PFSK-1 (cell line): ENCODE data around the gene CHM.

Experiments
- POLR2AphosphoS5 ChIP-seq: IDR thresholded peaks from 2 replicates; pipeline ENCODE4 v1.6.1; 2012; ENCODE audit warnings: low read depth, mild to moderate bottlenecking, control low read depth, low read length, moderate library complexity
- SIN3A ChIP-seq: IDR thresholded peaks from 2 replicates; pipeline ENCODE4 v1.6.1; 2012; ENCODE audit warnings: mild to moderate bottlenecking, low read length, moderate library complexity, borderline replicate concordance; ENCODE audit not compliant: insufficient read depth
- TAF1 ChIP-seq: IDR thresholded peaks from 2 replicates; pipeline ENCODE4 v1.6.1; 2012; ENCODE audit warnings: low read length, control low read depth, borderline replicate concordance; ENCODE audit not compliant: insufficient read depth

DNA sequence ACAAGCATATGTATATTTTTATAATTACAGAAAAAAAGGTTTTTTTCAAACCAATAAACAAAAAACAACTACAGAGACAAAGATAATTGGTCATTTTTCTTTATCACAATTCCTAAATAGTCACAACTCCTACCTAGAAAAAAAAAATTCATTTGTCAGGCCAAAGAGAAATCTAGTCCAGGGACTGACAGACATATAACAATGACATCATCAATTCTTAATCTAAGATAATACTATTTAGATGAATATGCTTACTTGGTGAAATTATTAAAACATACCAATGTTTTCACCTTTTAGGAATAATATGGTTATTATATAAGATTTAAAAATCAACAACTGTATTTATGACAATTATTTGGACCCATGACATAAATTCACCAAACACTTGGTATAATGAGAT lies 48.4 kb downstream of the CHM start:
- TF ChIP-seq SIN3A = no peak
- no peak for TF ChIP-seq TAF1
- TF ChIP-seq POLR2AphosphoS5 = no peak
